ENCODE data around the gene SPATA1.
"Not testable (repeated sequence)": the region's sequence is repeated elsewhere in the genome, so short reads cannot be mapped to it uniquely, and the experiment has no call there.

SPATA1 gene

DNA sequence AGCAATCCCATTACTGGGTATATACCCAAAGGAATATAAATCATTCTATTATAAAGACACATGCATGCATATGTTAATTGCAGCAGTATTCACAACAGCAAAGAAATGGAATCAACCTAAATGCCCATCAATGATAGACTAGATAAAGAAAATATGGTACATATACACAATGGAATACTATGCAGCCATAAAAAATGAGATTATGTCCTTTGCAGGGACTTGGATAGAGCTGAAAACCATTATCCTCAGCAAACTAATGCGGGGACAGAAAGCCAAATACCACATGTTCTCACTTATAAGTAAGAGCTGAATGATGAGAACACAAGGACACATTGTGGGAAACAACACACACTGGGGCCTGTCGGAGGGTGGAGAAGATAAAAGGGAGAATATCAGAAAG is 88.8 kb downstream of the SPATA1 start:
- DNase-seq (ENCODE audit: low spot score), result not testable (repeated sequence)

DNA sequence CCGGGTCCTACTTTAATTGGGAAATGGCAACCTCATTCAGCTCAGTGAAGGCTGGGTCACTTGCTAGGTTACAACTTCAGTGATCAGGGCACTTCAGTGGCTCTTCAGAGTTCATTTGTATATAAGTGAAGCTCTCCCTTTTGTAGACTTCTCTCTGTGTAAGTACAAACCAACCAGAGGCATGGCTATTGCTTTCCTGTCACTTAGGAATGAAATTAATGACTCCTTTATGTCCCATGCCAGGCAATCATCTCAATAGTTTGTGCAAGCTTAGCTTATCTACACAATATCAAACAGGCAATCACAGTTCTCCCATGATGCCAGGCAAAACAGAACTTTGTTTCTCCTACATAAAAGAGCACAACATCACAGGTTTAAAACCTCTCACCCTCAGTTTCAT is 90.8 kb downstream of the SPATA1 start:
- no peak for DNase-seq (ENCODE audit: low spot score)

DNA sequence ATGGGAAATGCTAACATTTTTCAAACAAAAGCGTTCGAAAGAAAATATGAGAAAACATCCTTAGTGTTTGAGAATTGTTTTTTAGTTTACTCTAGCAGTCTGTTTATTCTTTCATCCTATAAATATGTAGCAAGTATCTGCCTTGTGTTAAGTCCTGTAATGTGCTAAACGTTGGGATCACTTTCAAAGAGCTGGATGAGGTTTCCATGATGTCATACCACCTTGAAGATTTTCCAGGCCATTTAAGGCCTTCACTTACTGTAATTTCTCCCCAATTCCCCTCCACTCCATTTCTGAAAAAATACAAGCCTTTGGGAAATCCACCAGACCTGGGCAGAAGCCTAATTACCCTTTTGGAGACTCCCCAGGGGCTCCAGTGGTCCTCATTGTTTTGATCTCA is 92.2 kb downstream of the SPATA1 start:
- DNase-seq (ENCODE audit: low spot score), result no peak

DNA sequence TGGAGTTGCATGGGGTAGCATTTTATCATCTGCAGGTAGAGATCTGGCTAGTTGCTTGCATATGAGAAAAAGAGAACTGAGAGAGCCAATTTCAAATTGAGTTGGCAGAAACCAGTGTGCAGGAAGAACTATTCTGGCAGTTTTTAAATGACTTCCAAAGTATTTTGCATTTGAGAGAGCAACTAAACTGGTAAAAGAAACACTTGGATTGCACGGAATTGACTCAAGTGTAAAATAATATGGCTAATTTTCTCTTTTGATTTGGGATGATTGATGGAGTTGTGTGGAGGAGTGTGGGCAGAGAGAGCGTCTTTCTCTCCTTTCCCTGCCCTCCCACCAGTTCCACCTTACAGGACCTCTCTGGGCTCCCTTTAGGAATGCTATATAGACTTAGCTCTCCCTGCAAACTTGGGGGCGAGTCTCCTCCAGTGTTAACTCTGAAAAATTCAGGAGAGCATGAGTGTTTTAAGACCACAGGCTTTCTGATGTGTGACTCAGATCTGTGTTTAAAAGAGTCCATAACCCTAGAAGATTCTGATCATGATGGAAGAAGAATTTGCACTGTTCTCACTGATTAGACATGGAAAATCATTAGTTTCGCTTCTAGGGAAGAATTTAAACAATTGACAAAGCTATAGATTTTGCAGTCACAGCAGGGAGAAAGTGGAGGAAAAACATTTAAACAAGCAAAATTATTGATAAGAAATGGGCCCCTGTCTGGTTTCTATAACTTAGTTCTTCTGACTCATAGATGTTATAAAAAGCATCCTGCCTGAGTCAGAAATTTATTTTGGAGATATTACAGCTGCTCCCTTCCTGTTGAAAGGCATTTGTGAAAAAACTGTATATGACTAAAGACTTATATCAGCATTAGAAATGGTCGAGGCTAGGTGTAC is 92.9 kb downstream of the SPATA1 start:
- DNase-seq (ENCODE audit: low spot score), result no peak

DNA sequence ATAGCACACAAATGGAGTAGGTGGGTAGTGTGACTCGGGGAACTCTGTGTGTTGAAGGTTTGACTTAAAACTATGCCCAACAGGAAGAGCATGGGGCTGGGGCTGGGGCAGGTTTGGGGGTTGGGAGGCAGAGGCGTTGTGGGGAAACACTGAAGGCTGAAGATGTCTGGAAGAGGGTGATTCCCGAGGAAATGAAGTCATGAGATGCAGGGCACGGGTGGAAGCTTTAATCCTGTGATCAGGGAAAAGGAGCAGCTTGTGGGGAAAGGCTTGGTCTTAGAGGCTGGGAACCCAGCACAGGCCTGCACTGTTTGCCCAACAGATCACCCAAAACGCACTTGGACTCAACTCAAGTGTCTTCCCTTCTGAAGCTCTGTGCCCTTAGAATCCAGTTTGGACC is 94.6 kb downstream of the SPATA1 start:
- no peak for DNase-seq (ENCODE audit: low spot score)

DNA sequence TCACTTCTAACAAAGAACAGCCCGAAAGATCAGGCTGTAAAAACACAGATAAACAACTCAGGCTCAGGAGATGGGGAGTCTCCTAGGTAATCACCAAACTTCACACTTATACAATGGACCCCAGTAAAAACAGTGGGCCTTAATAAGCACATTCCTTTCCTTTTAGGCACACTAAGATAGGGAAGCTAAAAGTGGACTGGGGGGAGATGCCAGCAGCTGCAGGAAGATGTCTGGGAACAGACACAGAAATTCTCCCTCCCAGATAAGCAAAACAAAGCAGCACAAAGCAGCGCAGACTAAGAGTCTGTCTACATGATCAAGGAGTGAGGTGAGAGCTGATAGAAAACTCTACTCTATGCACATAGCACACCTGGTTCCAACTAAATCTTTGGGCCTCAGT is 97.0 kb downstream of the SPATA1 start:
- no peak for DNase-seq (ENCODE audit: low spot score)

DNA sequence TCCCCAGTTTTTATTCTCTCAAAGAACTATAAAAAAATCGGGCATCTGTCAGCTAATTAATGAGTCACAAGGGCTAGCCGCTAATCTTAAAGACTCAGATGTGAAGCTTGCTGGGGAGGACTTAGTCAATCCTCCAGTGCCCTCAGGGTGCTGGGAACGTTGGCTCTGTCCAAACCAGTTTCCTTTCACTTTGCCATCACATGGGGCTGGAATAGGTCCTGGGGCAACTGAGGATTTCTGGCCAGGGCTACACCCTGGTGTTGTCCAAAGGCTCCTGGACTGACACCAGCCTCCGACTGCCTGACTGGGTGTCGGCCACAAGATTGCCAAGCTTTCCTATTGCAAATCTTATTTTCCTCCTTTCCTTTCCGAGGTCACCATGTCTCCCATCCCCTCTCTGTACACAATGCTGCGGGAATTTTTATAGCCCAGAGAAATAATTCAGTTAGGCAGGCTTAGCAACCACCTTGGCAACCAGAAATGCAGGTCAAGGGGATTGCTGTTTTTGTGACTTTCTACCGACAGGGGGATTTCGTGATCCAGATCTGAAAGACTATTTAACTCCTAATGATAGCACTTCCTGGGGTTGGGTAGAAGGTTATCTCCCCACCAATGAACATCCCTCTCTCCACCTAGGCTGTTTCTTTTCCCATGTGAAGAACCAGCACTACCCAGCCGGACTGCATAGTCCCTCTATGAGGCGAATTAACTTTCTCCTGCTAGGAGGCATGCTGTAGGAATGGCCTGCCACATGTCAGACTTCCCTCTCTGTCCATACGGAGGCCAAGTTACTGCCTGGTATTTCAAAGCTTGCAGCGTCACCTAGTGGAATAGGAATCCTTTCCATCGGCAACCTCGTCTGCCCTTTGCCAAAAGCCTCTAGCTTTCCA is 98.0 kb downstream of the SPATA1 start:
- DNase-seq (ENCODE audit: low spot score), result no peak

DNA sequence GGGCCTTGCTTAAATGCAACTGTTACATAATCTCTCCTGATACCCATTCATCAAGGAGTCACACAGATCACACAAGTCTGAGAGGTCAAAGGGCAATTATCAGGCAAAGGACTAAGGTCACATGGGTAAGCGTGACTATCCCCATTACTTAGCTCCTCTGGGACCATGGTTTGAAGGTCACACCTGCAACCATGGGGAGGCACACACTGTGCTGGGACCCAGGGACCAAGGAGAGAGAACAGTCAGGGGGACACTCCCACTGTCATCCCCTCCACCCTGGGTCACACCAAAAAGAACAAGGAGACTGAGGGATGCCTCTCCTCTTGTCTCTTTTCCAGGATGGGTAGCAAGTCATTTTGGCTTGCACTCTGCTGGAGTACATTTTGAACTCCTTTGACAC is 99.0 kb downstream of the SPATA1 start:
- no peak for DNase-seq (ENCODE audit: low spot score)

DNA sequence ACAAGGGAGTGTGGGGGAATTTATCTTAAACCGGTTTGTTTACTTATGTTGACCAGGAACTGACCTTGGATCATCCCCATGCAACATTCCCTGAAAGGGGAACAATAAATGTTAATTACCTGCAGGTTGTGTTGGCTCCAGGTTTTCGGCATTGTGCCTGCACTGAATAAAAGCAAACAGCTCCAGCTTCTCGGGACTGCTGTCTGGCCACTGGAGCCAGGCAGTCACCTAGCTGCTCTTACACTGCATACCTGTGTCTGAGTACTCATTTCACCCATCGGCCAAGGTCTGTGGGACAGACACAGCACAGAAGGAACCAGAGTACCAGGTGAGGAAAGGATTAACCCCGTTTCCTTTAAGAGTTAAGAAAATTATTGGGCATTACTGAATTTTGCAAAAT is 100.8 kb downstream of the SPATA1 start:
- DNase-seq (ENCODE audit: low spot score), result no peak

DNA sequence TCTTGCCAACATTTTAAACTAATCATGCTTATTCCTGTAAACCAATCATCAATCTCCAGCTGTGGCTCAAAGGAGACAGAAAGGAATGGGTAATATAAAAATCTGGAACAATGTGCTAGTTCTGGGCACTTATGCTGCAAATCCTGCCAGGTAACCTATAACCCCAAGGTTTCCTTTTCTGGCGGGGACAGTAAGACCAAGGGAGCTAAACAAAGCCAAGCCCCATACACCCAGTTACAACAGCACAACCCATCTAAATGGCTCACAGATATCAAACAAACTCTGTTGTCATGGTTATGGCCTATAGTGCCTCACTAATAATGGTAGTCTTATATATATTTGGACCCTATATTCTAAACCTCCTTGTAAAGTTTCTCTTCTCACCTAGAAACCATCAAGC is 104.9 kb downstream of the SPATA1 start:
- no peak for DNase-seq (ENCODE audit: low spot score)

DNA sequence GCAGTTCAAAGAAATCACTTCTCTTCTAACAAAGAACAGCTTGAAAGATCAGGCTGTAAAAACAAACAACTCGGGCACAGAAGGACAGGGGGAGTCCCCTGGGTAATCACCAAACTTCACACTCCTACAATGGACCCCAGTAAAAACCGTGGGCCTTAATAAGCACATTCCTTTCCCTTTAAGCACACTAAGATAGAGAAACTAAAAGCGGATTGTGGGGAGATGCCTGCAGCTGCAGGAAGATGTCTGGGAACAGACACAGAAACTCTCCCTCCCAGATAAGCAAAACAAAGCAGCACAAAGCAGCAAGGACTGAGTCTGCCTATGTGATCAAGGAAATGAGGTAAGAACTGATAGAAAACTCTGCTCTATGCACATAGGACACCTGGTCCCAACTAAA is 105.6 kb downstream of the SPATA1 start:
- DNase-seq (ENCODE audit: low spot score), result no peak

DNA sequence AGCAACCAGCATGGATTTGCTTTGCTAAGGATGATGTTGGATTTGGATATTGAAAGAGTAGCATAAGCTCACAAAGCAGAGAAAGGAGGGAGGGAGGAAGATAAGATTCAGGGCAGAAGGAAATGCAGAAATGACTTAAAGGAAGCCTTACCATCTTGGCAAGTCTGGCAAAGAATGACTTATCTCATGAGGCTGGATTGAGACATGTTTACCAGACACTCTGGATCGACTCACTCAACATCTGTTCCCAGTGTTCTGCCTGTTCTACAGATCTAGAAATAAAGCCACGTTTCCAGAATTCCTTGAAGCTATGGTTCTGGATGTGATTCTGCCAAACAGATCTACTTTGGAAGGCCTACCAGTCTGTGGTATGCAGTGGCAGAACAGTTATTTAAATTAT is 106.8 kb downstream of the SPATA1 start:
- no peak for DNase-seq (ENCODE audit: low spot score)

DNA sequence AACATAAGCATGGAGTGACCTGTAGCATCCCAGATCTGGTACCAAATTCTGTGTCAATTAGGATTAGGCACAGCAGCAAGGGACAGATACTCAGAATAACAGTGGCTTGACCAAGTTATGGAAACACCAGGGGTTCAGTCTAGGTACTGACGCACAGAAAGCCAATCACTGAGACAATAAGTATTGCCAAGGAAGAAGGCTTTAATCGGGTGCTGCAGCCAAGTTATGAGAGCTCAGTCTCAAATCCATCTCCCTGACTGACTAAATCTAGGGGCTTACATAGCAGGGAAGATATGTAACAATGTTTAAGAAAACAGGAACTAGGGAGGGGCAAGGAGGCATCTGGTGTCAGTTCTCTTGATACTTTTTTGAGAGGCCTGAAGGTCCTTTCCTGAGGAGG is 107.7 kb downstream of the SPATA1 start:
- no peak for DNase-seq (ENCODE audit: low spot score)

DNA sequence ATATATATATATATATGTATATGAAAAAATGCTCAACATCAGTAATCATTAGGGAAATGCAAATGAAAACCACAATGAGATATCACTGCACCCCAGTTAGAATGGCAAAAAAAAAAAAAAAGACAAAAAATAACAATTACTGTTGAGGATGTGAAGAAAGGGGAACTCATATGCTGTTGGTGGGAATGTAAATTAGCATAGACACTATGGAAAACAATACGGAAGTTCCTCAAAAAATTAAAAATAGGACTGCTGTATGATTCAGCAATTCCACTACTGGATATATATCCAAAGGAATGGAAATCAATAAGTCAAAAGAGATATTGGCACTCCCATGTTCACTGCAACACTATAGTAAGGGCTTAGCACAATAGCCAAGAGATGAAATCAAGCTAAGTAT is 109.6 kb downstream of the SPATA1 start:
- DNase-seq (ENCODE audit: low spot score), result no peak

All from CD4-positive, alpha-beta T cell treated with Interleukin-15 for 4 hours (primary cell).